NCI-H2227 (cell line): ENCODE results near the gene CGN.
"Not testable (repeated sequence)": the region's sequence is repeated elsewhere in the genome, so short reads cannot be mapped to it uniquely, and the experiment has no call there.

Experiments
- DNase-seq: peaks from one replicate; lab custom pipeline; 2025; ENCODE audit not compliant: unreplicated experiment; lab: John Stamatoyannopoulos, UW

Gene CGN

DNA sequence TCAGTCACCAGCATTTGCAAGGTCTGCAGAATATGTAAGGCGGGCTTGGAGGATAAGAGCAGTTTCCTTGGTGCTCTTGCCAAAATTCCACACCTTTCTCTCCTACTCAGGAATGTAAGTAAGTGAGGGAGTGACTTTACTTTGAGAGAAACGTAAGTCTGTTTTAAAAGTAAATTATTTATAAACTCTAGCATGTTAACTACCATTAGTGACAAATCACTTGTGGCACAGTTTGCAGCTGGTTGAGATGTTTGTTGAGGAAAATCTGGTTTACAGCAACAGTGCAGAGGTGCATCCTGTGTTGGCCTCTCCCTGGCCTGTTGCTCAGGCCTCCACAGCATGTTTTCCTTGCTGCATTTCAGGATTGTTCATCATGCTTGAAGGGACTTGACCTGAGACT is 8.5 kb downstream of the CGN start:
- no peak for DNase-seq

DNA sequence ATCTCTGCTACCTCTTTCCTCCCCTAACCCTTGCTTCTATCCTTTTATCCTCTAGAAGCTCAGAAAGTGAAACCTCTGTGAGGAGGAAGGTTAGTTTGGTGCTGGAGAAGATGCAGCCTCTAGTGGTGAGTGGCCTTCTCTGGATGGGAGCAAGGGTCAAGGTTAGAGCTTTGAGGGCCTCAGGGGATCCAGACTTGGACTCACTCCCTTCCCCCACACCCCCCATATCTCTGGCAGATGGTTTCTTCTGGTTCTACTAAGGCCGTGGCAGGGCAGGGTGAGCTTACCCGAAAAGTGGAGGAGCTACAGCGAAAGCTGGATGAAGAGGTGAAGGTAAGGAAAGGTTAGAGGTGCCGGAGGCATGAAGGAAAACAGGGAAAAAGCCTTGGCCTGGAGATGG is 9.2 kb downstream of the CGN start:
- DNase-seq: no peak

DNA sequence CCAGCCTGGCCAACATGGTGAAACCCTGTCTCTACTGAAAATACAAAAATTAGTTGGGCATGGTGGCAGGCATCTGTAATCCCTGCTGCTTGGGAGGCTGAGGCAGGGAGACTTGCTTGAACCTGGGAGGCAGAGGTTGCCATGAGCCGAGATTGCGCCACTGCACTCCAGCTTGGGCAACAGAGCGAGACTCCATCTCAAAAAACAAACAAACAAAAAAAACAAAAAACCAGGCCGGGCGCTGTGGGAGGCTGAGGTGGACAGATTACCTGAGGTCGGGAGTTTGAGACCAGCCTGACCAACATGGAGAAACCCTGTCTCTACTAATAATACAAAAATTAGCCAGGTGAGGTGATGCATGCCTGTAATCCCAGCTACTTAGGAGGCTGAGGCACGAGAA is 11.2 kb downstream of the CGN start:
- not testable (repeated sequence) for DNase-seq

DNA sequence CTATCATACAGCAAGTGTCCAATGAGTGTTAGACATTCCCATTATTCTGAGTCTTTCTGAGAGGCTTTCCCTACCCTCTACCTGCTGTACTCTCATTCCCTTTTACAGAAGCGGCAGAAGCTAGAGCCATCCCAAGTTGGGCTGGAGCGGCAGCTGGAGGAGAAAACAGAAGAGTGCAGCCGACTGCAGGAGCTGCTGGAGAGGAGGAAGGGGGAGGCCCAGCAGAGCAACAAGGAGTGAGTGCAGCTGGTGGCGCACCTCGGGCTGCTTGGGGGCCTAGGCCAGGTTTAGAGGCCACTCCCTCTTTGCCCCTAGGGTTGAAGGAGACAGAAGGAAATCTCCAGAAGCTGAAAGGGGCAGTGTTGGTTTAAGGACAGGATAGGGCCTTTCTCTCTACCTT is 12.1 kb downstream of the CGN start:
- DNase-seq: no peak

DNA sequence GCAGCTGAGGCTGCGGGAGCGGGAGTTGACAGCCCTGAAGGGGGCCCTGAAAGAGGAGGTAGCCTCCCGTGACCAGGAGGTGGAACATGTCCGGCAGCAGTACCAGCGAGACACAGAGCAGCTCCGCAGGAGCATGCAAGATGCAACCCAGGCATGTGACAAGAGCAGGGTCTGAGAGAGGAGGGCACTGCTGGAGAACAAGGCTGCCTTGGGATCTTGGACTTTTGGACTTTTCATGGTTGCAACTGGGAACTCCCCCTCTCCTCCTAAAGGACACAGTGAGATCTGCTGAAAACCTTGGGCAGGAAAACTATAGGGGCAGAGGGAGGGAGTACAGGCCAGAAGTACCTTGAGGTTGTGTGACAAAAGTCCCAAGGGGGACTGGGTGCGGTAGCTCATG is 13.5 kb downstream of the CGN start:
- no peak for DNase-seq

DNA sequence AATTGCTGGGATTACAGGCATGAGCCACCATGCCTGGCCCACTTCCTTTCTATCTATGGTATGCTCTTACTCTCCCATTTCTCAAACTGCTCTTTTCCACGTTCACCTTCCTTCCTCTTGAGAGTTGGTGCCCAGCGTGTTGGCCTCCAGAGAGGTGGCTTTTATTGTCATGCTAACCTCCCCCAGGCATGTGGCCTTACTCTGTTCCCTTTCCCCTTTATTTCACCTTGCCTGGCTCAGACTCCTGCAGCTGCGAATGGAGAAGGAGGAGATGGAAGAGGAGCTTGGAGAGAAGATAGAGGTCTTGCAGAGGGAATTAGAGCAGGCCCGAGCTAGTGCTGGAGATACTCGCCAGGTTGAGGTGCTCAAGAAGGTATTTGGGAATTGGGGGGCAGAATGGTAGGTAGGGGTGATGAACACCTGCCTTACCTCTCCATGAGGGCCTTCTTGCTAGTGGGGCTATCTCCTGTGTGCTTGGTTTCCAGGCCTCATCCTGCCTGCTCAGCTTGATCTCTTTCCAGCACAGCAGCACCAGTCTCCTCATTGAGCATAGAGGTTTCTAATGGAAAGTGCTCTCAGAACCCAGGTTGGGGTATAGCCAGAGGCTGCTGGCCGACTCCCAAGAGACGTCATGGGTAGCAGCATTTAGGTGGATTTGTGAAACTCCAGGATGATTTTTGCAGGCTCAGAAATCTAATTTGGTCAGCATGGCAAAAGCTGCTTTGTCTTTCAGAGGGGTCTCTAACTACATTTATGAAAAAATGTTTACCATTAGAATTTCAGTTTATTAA is 15.7 kb downstream of the CGN start:
- no peak for DNase-seq

DNA sequence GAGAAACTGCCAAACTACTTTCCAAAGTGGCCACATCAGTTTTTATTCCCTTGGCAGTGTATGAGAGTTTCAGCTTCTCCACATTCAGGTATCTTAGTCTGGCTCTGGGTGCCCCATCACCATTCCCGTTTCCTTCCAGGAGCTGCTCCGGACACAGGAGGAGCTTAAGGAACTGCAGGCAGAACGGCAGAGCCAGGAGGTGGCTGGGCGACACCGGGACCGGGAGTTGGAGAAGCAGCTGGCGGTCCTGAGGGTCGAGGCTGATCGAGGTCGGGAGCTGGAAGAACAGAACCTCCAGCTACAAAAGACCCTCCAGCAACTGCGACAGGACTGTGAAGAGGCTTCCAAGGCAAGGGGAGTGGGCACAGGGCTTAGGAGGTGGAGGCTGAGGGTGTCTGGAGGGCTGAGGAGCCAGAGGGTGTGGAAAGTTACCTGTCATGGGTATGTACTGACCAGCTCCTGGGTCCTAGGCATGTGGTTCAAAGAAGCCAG is 18.1 kb downstream of the CGN start:
- no peak for DNase-seq

DNA sequence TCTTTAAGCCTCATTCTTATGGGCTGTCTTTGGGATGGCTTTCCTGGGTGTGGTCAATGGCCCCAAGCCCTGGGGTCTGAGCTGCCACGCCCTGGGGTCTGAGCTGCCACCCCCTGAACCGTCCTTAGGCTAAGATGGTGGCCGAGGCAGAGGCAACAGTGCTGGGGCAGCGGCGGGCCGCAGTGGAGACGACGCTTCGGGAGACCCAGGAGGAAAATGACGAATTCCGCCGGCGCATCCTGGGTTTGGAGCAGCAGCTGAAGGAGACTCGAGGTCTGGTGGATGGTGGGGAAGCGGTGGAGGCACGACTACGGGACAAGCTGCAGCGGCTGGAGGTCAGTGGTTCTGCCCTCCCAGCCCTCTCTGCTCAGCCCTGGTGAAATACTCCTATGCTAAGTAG is 18.6 kb downstream of the CGN start:
- no peak for DNase-seq

DNA sequence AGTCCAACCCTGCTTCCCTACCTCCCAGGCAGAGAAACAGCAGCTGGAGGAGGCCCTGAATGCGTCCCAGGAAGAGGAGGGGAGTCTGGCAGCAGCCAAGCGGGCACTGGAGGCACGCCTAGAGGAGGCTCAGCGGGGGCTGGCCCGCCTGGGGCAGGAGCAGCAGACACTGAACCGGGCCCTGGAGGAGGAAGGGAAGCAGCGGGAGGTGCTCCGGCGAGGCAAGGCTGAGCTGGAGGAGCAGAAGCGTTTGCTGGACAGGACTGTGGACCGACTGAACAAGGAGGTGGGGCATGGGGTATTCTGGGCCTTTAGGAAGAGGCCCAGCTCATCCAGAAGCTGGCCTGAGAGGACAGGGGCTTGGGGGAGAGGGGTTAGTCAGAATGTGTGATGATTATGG is 19.3 kb downstream of the CGN start:
- DNase-seq: no peak

DNA sequence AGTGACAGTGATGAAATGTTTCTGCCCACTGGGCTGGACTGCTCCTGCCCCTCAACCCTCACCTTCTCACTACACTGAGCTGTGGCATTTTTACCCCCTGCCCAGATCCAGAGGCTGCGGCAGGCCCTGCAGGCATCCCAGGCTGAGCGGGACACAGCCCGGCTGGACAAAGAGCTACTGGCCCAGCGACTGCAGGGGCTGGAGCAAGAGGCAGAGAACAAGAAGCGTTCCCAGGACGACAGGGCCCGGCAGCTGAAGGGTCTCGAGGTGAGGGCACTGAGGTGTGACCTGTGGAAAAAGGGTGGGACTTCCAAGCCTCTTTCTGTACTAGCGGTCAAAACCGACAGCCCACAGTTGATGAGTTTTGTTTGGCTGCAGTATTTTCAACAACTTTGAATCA is 22.7 kb downstream of the CGN start:
- no peak for DNase-seq

DNA sequence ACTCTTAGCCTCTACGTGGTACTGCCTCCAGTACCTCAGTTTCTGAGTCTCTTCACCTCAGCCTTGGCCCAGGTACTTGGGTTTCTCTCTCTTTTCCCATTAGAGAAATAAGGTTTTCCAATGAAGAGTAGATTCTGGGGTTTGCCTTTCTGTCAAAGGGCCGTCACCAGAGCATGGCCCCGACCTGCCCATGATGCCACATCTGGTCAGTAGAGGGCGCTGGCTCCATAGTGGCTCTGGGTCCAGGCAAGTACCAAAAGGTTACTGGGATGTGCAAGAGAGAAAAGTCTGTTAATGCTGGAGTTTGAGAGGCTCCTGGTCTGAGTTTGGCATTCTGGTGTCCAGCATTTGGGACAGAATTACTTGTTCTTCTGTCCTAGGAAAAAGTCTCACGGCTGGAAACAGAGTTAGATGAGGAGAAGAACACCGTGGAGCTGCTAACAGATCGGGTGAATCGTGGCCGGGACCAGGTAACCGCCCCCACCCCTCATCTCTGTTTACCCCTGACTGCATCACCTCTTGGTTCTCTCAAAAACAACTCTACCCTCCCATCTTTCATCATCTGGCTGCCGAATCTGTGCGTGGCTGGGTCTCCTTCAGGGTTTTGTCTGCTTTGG is 23.6 kb downstream of the CGN start:
- DNase-seq: peak; percentile 51

DNA sequence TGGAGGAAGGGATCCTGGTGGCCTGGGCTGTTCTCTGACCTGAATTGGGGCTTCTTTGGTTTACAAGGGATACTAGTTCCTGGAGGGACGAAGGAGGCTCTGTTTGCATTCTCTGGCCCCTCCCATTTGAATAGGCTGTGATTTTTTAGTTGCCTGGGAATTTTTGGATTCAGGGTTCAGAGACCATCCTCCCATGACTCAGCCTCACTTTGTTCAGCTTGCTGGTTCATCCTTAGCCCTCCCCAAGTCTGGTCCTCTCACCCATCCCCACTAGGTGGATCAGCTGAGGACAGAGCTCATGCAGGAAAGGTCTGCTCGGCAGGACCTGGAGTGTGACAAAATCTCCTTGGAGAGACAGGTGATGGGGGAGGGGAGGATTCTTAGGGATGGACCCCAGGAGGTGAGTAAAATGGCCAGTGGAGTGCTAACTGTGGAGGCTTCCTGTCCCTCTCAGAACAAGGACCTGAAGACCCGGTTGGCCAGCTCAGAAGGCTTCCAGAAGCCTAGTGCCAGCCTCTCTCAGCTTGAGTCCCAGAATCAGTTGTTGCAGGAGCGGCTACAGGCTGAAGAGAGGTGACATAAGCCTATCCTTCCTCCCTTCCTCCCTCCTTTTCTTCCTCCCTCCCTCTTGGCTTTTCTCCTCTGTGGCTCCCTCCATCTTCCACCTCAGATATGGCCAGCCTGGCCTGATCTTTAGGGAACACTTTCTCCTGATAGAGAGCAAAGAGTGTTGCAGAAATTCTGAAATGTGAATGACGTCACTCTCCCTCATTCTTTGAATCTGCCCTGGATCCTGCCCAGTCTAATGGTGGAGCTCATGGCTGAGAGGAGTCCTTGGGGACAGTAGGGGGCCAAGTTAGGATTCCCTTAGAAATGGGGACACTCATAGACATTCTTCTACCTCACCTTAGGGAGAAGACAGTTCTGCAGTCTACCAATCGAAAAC is 24.4 kb downstream of the CGN start:
- no peak for DNase-seq

DNA sequence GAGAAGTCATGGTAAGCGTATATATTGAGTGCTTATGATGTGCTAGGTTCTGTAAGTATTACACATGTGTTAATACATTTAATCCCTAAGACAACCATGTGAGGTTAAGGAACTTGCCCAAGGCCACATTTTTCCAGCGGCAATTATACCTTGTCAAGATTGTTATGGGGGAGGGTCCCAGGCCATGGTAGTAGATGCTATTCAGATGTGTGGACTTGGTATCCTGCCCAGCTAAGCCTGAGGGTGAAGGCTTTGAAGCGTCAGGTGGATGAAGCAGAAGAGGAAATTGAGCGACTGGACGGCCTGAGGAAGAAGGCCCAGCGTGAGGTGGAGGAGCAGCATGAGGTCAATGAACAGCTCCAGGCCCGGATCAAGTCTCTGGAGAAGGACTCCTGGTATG is 25.3 kb downstream of the CGN start:
- no peak for DNase-seq

DNA sequence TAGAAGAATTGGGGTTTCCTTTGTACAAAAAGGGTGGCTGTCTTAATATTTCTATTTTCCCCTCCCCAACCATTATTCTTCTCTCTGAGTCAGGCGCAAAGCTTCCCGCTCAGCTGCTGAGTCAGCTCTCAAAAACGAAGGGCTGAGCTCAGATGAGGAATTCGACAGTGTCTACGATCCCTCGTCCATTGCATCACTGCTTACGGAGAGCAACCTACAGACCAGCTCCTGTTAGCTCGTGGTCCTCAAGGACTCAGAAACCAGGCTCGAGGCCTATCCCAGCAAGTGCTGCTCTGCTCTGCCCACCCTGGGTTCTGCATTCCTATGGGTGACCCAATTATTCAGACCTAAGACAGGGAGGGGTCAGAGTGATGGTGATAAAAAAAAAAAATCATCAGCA is 25.9 kb downstream of the CGN start:
- no peak for DNase-seq

DNA sequence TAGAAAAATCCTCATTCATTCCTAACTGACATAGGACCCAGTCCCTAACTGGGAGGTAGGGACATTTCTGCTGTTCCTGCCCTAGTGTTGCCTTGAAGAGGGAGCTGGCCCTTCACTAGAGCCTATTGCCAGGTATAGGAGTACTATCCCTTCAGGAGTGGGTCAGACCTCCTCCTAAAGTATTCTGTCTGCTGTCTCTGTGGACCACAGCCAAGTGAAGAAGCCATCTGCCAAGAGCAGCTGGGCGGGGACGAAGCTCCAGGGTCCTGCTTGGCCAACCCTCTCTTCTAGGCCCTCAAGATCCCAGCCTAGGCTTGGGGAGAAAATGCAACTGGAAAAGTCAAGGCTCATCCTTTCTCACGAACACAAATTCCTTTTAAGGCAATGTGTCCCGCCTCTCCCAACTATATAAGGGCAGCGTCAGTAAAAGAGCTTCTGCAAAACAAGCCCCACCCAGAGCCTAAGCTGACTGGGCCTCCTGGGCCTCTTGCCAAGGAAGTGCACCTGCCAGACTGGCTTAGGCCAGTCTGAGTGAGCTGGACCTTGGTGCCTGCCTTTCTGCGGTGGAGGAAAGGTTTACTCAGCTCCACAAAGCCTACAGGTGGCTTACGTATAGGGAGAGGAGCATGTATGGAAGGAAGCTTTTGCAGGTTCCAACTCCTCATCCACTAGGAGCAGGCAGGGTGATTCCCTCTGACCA is 28.3 kb downstream of the CGN start:
- peak; percentile 71 for DNase-seq

DNA sequence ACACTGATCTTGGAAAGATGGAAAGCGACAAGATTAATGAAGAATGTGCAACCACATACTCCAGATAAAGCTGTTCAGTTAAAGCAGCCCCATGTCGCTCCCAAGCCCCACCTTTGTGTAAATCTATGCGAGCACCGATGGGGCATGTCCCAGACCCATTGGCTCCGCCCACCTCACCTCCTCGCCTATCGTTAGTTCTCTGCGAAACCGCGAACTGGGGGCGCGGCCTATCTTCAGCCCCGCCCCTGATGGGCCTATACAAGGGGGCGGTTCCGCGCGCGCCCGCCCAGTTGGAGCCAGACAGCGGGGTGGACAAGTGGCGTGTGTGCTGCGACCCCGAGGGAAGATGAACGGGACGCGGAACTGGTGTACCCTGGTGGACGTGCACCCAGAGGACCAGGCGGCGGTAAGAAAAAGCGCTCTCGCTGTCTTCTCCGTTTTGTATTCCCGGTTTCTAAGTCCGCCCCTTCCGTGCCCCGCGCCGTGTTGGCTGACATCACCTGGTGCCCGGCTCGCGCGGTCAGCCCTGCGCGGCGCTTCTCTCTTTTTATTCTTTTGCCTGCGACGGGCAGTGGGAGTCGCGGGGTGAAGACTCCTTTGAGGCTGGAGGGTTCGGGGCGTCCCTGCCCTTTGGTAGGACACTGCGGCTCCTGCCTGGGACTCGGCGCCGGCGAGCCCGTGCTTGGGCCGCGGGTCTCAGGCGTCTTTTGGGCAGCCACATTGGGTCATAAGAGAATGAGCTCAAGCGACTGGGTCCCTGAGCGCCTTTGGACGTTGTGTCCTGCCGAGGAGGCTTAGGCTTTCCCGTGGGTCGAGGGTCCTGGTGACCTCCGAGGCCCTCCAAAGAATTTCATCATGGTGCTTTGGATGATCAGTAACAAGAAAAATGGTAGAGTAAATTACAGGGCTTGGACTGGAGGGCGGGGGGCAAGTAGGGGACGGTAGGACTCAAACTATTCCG is 29.1 kb downstream of the CGN start, which contains the start of gene TUFT1:
Gene TUFT1, plus strand, starts transcription at position 289 of the 961 bp plus-strand sequence. Its CDS starts 58 bp downstream, at position 347.
- DNase-seq: peak; percentile 98

DNA sequence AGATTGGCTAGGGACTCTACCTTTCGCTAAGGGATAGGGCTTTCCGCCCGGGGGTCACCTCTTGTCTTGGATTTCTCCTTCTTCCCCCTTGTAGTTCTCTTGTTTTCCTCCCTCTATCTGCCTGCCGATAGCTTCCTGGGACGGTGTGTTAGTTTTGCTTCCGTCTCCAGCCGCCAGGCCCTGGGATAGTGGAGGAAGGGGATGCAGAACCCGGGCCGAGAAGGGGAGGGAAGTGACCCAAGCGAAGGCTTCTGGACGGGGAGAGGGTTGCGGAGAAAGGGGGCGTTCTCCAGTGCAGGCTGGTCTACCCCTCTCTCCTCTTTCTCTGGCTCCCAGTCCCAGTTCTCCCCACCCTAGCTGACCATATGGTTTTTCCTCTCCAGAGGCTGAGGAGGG is 29.8 kb downstream of the CGN start:
- DNase-seq: peak; percentile 34

DNA sequence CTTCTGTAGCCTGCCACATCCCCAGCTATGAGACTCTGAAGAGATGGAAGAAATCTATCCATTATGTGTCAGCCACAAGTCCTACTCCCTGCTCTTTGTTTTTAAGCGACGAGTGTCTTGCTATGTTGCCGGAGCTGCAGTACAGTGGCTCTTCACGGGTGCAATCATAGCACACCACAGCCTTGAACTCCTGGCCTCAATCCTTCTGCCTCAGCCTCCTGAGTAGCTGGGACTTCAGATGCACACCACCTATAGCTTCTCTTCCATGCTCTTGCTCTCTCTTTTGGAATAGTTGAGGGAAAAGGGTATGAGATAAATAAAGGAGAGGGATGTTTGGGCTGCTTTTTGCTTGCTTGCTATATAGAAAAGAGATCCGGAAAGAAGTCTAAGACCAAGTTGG is 30.6 kb downstream of the CGN start:
- DNase-seq: no peak

DNA sequence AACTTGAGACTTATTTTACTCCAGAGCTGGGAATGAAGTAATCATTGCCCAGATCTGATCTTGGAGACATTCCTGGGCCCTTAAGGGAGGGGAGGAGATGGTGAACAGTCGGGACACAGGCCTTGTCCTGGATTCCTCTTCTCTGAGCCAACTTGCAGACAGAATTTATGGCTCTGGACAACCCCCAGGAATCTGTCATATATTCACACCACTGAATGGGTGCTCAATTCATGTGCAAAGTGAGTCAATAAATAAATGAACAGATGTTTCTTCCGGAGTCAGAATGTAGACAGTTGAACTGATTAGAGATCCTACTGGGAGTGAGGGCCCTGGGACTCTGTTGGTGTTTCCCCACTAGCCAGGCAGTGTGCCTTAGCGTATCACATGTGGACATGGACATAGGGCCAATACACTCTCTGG is 31.5 kb downstream of the CGN start:
- no peak for DNase-seq

DNA sequence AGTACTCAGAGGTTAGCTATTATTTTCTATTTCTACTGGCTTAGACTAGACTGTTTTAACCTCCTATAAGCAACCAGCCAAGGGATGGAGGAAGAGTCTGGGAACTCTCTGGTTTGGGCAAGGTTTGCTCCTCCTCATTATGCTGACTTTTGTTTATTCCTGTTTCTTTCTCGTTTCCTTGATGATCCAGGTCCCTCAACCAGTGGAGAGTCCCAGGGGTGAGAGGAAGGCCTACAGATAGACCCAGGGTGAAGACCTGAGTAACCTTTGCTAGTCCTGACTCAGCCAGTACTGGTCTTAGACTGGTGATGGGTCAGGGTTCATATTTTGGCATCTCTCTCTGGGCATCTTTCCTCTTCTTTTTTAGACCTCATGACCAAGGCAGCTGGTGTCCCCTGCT is 34.4 kb downstream of the CGN start:
- DNase-seq: no peak
